GM21529 (cell line): ENCODE results near the gene ZCCHC24.

Experiments used
- ATAC-seq: cut with Tn5 transposase; IDR thresholded peaks from one replicate; pipeline ENCODE4 v1.9.1; 2021; ENCODE audit not compliant: unreplicated experiment

The ZCCHC24 gene

GRCh38 chr10:79372871-79373270, 72.6 kb downstream of the ZCCHC24 start:
- no peak for ATAC-seq

GRCh38 chr10:79367426-79368189, 77.8 kb downstream of the ZCCHC24 start:
- ATAC-seq: no peak

GRCh38 chr10:79361726-79362397, 83.6 kb downstream of the ZCCHC24 start:
- ATAC-seq: no peak

DNA sequence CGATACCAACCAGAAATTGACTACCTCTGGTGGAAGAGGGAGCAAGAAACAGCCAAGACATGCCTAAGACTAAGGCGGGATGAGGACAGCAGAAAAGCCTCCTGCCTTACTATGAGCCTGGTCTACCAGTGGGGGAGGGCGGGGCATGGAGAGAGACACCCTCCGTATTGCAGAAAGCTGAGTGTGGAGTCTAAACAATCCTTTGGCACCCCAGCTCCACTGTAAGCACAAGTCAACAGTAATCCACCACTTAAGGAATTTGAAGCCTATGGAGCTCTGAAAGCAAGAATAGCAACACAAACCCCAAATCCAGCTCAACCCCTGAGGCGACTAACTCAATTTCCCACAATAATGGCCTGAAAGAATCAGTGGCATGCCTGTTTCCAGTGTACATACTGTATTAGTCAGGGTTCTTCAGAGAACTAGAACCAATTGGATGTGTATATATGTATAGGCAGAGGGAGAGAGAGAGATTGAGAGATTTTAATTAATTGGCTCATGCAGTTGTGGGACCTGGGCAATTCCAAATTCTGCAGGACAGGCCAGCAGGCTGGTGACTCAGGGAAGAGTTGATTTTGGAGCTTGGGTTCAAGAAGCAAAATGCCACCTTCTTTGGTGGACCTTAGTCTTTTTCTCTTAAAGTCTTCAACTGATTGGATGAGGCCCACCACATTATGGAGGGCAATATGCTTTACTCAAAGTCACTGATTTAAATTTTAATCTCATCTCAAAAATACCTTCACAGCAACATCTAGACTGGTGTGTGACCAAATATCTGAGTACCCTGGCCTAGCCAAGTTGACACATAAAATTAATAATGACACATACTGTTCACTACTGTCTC, 84.7 kb downstream of the ZCCHC24 start:
- ATAC-seq: no peak

- ATAC-seq: no peak
Measured at GRCh38 chr10:79359816-79360498, 85.5 kb downstream of the ZCCHC24 start.

DNA sequence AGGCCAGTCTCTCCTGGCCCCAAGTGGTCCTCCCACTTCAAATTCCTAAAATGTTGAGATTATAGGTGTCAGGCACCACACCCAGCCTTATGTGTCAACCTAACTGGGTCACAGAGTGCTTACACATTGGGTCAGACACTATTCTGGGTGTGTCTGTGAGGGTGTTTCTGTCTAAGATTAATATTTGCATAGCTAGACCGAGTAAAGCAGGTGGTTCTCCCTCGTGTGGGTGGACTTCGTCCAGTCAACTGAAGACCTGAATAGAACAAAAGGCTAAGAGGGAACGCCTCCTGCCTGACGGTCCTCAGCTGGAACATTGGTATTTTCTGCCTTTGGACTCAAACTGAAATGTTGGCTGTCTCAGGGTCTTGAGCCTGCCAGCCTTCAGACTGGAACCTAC, 86.6 kb downstream of the ZCCHC24 start:
- peak; percentile 53 for ATAC-seq

DNA sequence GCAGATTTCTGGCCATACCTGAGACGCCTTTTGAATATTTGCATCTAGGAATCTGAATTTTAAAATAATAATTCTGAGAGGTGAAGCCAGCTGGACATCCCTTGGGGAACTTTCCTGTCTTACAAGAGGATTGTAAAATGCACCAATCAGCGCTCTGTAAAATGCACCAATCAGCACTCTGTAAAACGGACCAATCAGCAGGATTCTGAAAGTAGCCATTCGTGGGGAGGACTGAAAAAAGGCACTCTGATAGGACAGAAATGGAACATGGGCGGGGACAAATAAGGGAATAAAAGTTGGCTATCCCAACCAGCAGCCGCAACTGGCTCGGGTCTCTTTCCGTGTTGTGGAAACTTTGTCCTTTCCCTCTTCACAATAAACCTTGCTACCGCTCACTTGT, 88.2 kb downstream of the ZCCHC24 start:
- no peak for ATAC-seq

DNA sequence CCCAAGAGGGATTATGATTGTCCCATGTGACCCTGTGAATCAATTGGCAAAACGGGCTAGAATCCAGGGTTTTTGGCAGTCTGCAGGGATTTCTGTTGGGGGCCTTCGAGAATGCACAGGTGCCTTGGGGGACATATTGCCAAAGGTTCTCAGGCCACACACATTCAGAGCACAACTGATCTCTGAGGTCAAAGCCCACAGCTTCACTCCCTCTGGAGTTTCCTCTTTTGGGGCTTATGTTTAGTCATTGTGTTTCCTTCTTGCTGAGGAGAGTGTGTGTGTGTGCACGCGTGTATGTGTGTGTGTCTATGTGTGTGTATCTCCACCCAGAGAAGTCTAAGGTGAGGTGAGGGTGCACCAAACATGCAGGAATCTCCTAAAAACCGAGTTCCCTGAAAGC, 89.3 kb downstream of the ZCCHC24 start:
- no peak for ATAC-seq

DNA sequence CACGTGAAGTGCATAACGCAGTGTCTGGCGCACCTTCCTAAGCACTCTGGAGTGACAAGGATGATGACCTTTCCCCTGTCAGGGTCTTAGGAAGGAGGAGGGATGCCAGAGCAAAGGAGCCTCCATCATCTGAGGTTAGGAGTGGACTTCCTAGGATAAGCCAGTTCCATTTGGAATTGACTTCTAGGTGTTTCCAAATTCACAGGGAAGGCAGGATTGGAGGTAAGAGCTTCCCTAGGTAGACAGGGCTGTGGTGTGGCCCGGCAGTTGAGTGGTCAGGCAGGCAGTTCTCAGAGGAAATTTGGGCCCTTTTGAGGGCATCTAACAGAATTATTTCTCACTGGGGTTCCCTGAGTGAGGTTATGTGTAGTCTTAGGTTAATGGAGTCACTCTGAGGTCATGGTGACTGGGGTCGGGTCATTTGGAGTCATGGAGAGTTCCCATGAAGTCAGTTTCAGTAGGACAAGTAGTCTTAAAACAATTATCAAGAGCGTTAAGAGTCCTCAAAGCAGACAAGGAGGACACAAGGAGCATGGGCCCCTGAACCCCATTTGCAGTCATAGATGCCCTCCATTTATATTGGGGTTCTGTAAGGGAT, 89.9 kb downstream of the ZCCHC24 start:
- ATAC-seq: no peak

GRCh38 chr10:79354615-79355014, 90.8 kb downstream of the ZCCHC24 start:
- no peak for ATAC-seq

DNA sequence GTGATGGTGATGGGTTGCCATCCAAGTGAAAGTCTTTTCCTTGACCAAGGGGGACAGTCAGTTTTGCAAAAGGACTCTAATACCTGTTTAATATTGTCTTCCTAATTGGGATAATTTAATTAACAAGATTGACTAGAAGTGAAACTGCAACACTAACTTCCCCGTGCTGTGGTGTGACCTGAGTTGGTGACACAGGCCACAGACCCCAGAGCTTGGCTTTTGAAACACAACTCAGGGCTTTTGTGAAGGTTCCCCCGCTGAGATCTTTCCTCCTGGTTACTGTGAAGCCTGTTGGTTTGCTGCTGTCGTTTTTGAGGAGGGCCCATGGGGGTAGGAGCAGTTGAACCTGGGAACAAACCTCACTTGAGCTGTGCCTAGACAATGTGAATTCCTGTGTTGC, 91.3 kb downstream of the ZCCHC24 start:
- ATAC-seq: no peak

GRCh38 chr10:79353726-79354125, 91.7 kb downstream of the ZCCHC24 start:
- no peak for ATAC-seq

- ATAC-seq: no peak
Measured at GRCh38 chr10:79353000-79353406, 92.4 kb downstream of the ZCCHC24 start.

DNA sequence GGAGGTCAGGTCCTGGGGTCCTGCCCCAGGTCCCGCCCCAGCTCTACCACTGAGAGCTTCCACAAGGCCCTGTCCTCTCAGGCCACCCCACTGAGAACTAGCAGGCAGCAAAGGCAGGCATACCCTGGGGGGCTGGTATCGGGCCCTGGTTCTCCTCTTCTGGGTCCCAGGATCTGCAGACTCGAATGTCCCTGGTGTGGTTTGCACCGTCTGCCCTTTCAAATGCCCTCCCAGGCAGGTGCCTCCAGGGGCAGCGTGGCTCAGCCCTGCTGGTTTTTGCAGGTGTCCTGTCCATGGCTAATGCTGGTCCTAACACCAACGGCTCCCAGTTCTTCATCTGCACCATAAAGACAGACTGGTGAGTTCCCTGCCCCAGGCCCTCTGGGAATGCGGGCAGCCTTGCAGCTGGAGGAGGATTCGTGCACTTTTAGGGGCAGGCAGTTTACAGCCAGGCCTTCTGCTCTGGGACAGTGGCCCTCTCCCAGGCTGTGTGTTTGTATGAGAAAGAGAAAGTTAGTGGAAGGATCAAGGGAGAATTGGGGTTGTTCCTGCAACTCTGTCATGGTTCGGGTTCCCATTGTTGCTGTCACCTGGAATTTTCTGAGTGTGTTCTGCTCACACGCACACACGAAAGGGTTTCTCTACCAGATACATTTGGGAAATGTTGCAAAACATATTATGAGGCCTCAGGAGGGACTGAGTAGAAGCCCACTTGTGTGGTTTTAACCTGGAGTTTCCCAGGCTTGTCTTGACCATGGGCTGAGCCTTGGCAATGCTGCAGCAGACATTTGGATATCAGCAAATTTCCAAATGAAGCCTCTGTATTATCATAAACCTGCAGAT, 93.2 kb downstream of the ZCCHC24 start:
- ATAC-seq: no peak

GRCh38 chr10:79351332-79351731, 94.1 kb downstream of the ZCCHC24 start:
- no peak for ATAC-seq

DNA sequence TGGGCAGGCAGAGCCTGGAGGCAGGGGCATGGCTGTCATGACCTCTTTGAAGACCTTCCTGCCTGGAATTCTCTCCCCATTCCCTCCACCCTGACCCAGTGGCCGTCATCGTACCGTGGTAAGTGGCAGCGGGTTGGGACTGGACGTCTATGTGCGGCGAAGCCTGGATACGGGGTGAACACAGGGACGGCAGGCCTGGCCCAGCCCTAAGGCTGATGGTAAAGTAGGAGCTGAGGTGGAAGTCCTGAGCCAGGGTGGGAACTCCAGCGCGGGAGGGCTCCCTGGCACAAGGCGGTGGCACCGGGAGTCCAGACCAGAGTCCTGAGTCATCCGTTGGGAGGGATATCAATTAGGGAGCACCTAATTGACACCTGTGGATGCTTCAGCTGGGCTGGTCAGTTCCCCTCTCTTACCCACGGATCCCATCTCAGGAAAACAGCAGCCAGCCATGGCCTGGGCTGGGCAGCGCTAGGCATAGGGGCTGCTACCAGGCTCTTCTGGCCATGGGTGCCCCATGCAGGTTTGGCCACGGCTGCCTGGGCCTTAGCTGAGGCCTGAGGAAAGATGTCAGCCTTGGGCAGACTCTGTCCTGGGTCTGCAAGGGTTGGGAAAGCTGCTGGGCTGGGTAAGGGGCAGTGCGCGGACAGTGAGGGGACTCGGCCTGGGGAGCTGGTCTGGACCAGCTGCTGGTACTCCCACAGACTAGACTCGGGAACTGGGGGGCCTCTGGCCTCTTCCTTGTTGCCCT, 94.8 kb downstream of the ZCCHC24 start:
- ATAC-seq: no peak

DNA sequence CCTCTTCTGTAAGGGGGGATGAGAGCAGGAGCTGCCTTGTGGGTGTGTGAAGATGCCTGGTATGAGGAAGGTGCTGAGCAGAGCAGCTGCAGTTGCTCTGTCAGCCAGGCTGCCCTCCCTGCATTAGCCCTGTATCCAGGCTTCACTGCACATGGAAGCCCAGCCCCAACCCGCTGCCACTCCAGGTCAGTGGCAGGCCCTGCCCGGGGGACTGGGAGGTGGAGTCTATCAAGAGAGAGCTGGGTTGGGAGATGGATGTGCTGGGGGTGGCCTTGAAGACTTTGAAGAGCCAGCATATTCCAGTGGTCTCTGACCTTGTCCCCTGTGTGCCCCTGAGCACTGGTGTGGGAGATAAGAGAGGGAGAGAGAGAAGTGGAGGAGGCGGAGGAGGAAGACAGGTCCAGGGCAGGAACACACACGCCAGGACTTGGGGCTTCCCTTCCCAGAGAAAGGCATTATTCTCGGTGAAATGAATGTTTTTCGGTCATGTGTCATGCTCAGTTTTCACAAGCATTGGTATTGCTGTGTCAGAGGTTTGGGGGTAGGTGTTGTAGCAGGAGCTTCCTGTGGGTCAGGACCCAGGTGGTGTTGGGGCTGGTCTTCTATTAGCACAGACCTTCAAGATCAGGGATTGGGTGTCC, 95.5 kb downstream of the ZCCHC24 start:
- no peak for ATAC-seq

- ATAC-seq: no peak
Measured at GRCh38 chr10:79349072-79349491, 96.3 kb downstream of the ZCCHC24 start.

- ATAC-seq: no peak
Measured at GRCh38 chr10:79348640-79348988, 96.8 kb downstream of the ZCCHC24 start.
